Measurements from ENCODE around the gene ZNF677.
"Not testable (repeated sequence)": the region's sequence is repeated elsewhere in the genome, so short reads cannot be mapped to it uniquely, and the experiment has no call there.

Gene ZNF677

DNA sequence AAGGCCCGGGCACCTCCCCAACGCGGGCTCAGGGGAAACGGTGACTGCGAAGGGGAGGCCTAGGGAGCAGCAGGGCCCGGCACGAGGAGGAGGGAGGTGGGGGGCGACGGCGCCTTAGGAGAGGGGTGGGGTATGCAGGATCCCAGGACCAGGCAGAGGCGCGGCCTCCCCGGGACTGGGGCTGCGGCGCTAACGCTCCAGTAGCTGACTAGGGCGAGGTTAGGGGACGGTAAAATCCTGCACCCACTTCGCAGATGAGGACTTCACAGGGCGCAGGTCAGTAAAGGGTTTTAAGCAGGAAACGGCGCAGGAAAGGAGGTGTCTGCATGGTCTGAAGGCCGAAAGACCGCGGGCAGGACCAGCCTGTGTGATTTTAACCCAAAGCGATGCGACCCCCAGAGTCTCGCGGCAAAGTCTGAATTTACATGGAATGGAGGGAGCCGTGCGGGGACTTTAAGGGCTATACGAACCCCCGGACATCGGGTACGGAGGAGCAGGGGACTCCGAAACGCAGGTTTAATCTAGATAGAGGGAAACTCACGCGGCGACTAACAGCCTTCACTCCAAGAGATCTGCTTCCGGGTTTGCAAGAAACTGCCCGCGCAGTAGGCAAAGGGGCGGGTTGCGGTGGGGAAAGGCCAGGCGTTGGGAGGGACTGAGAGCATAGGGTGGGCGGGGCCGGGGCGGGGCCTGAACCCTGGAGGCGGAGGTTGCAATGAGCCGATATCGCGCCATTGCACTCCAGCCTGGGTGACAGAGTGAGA, 61.7 kb downstream of the ZNF677 start, which contains the start of gene ZNF665:
TSS of gene ZNF665 (minus strand) at position 588 of the 764 bp plus-strand sequence. CDS start 10,460 bp downstream, outside the sequence.
- DNase-seq: peak; percentile 78

DNA sequence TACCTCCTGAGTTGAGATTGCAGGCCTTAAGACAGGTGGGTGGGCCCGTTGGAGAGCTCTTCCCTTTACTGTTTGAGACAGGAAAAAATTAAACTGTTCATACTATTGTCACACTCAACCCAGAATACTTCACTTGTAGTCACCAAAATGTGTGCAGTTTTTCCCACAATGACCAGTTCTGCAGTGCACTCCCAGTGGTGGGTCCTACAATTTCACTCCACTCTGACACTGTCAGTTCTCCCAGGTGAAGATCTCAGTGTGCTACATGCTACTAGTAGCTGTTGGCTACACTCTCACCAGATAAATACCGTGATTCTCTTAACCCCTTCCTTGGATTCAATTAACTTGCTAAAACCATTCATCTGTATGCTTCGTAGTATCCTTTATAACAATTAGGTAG, 64.4 kb downstream of the ZNF677 start:
- no peak for DNase-seq

DNA sequence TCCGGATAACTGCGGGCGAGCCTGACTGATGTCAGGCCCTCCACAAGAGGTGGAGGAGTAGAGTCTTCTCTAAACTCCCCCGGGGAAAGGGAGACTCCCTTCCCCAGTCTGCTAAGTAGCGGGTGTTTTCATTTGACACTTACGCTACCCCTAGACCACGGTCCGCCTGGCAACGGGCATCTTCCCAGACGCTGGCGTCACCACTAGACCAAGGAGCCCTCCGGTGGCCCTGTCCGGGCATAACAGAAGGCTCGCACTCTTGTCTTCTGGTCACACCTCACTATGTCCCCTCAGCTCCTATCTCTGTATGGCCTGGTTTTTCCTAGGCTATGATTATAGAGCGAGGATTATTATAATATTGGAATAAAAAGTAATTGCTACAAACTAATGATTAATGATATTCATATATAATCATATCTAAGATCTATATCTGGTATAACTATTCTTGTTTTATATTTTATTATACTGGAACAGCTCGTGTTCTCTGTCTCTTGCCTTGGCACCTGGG, 64.9 kb downstream of the ZNF677 start:
- not testable (repeated sequence) for DNase-seq

Data from NCI-H1092 (cell line).